Measurements from ENCODE around the gene ZNHIT3.
"Not testable (repeated sequence)": the region's sequence is repeated elsewhere in the genome, so short reads cannot be mapped to it uniquely, and the experiment has no call there.

ZNHIT3 gene

GRCh38 chr17:36469733-36470132 is 16.7 kb upstream of the ZNHIT3 start:
- CTCF ChIA-PET: no interaction called here
- POLR2A ChIA-PET (ENCODE audit: low non-redundant PET): no interaction called here
- TF ChIP-seq CTCF (conservative IDR thresholded peaks at IDR 0.05; ENCODE audit: low read depth): no peak
- no peak overlapping the region for H3K27ac ChIP-seq
- DNase-seq (ENCODE audit: low spot score): no peak

- no peak overlapping the region for H3K27ac ChIP-seq
- CTCF ChIA-PET: no interaction called here
- DNase-seq (ENCODE audit: low spot score): no peak
- no peak for TF ChIP-seq CTCF (conservative IDR thresholded peaks at IDR 0.05; ENCODE audit: low read depth)
- POLR2A ChIA-PET (ENCODE audit: low non-redundant PET): no interaction called here
Observed at GRCh38 chr17:36470499-36470898, 16.0 kb upstream of the ZNHIT3 start.

DNA sequence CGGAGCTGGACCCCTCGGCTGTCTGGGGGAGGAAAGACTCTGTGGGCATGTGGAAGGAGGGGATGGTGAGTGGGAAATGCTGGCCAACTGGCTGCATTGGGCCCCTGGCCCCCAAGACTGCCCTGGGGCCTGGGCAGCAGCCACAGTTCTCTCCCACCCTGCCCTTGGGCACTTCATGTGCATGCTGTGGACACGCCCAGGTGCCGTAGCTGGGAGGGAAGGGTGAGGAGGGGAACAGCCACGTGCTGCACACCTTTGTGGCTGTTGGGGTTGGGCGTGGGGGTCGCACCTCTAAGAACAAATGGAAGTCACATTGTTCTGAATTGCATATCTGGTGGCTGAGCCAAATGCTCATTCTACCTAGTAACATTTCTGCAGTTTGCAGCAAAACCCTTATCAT is 11.9 kb upstream of the ZNHIT3 start:
- TF ChIP-seq CTCF (conservative IDR thresholded peaks at IDR 0.05; ENCODE audit: low read depth): no peak
- no peak for DNase-seq (ENCODE audit: low spot score)
- POLR2A ChIA-PET (ENCODE audit: low non-redundant PET): no interaction called here
- CTCF ChIA-PET: interaction anchor here (0.9 kb wide), 1 partner anchor 8 kb away, joined by 3 read pairs; no protein-coding TSS in a partner anchor
- H3K27ac ChIP-seq: no peak overlapping the region

DNA sequence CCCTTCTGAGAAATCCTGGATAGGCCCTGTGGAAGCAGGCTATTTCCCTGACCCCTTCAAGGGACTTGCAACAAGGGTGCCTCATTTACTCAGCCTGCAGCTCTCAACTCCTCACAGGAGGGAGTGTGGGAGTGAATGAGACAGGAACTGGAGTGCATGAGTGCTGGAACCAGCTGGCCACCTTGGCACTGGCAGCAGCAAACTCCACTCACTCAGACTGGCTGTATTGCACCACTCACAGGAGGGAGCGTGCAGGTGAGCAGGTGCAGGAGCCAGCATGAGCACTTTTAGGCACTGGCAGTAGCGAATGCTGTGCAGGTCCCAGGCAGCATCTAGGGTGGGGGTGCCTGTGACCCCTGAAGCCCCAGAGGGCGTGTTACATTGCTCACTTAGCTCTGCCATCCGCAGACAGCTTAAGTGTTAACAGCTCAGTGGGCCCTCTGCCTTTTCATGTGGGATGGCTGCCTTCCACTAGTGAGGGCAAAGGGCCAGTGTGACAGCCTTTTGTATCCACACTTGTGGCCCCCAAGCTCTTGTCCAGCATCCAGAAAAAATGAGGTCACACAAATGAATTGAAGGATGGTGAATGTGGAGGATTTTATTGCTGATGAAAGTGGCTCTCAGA is 11.0 kb upstream of the ZNHIT3 start:
- no peak overlapping the region for H3K27ac ChIP-seq
- no peak for TF ChIP-seq CTCF (conservative IDR thresholded peaks at IDR 0.05; ENCODE audit: low read depth)
- DNase-seq (ENCODE audit: low spot score): no peak
- POLR2A ChIA-PET (ENCODE audit: low non-redundant PET): no interaction called here
- CTCF ChIA-PET: no interaction called here

DNA sequence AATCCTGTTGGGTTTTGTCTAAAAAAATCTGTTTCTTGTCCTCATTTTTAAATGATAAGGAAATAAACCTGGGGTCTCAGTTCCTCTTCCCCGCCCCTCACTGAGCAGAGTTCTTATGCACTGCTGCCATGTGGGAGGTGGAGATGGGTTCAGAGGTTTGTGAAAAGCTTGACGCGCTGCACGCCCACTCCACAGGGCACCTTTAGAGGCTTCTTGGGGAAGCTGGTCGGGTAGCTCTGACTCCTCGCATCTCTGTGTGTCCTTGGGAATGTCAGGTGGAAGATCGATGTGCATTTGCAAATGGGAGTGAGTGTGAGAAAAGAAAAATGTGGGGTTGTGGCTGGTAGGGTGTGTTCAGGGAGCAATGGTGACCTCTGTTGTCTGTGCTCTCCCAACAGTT is 4.7 kb upstream of the ZNHIT3 start:
- TF ChIP-seq CTCF (conservative IDR thresholded peaks at IDR 0.05; ENCODE audit: low read depth): no peak
- DNase-seq (ENCODE audit: low spot score): no peak
- ChIA-PET POLR2A (ENCODE audit: low non-redundant PET) (no interaction called here), CTCF (interaction anchor here (0.6 to 1.6 kb wide), 3 partner anchors 13 to 1001 kb away, joined by 3 to 4 read pairs (median 4); no protein-coding TSS in a partner anchor)
- no peak overlapping the region for H3K27ac ChIP-seq

DNA sequence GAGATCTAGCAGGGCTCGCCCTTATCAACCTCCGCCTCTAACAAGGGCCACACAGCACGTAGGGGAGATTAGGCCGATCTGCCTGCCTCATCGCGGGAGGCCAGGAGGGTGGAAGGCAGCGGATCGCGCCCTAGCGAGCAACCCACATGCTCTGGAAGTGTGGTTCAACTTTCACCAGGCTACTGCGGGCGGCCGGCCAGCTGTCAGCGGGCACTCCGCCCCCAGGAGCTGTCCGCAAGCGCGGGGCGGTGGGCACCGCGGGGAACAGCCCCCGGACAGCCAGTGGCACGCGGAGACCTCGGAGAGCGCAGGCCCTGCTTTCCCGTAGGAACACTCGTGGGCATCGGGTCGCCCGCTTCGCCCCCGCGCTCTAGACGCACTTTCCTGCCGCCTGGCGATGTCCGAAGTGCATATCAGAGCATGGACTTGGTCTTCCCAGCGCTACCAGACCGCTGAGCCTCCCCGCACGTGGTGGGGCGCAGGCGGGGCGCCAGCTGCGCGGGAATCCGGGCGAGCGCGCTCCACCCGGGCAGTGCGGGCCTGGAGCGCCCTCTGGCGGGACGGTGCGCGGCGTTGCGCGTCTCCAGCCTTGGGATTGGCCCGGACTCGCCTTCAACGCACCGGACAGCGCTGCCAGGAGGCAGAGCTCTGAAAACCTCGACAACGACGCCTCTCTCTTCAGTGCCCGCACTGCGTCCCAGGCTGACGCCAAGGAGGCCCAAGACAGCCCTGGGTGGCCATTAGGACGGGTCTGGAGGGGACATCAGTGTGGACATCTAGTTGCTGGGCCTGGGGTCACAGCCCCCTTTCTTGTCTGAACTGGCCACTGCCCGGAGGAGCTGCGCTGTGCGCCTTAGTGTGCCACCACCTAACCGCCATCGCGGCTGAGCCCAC is 3.6 kb upstream of the ZNHIT3 start:
- DNase-seq (ENCODE audit: low spot score): peak; percentile 86
- peak overlapping the region; percentile 46 for H3K27ac ChIP-seq
- POLR2A ChIA-PET (ENCODE audit: low non-redundant PET): interaction anchor here (0.6 kb wide), 1 partner anchor 18 kb away, joined by 3 read pairs; no protein-coding TSS in a partner anchor
- peak; percentile 96 for TF ChIP-seq CTCF (conservative IDR thresholded peaks at IDR 0.05; ENCODE audit: low read depth)
- CTCF ChIA-PET: interaction anchor here (0.6 to 1.7 kb wide), 21 partner anchors 8 to 1161 kb away, joined by 3 to 10 read pairs (median 3); partner anchors contain the start of gene DDX52

GRCh38 chr17:36484021-36484420 is 2.5 kb upstream of the ZNHIT3 start:
- H3K27ac ChIP-seq; DNase-seq (ENCODE audit: low spot score); POLR2A ChIA-PET (ENCODE audit: low non-redundant PET): not testable (repeated sequence)
- CTCF ChIA-PET: interaction anchor here (1.7 kb wide), 1 partner anchor 23 kb away, joined by 4 read pairs; no protein-coding TSS in a partner anchor

Data from RWPE1 (cell line).